C1 segment of cervical spinal cord (tissue), 14 donors: ENCODE measurements around the gene RGPD5.
"Not testable (repeated sequence)": the region's sequence is repeated elsewhere in the genome, so short reads cannot be mapped to it uniquely, and the experiment has no call there.

Experiments
- DNase-seq, 14 donors: peaks; one replicate each; lab custom pipeline; 2025; lab: John Stamatoyannopoulos, UW

RGPD5 gene

GRCh38 chr2:109893736-109894135, 99.6 kb downstream of the RGPD5 start:
- DNase-seq: not testable (repeated sequence)

GRCh38 chr2:109894141-109894540, 100.0 kb downstream of the RGPD5 start:
- not testable (repeated sequence) for DNase-seq

- not testable (repeated sequence) for DNase-seq
Measured at GRCh38 chr2:109895090-109895869, 101.2 kb downstream of the RGPD5 start.

- DNase-seq: not testable (repeated sequence)
Measured at GRCh38 chr2:109896212-109896611, 102.1 kb downstream of the RGPD5 start.

- not testable (repeated sequence) for DNase-seq
Measured at GRCh38 chr2:109897769-109898461, 103.8 kb downstream of the RGPD5 start.

GRCh38 chr2:109898462-109899336, 104.6 kb downstream of the RGPD5 start, which contains the start of gene LIMS3:
TSS of gene LIMS3 (plus strand) at chr2:109898688. CDS start at chr2:109898729, 41 bp downstream.
- not testable (repeated sequence) for DNase-seq

GRCh38 chr2:109905796-109906195, 111.7 kb downstream of the RGPD5 start:
- not testable (repeated sequence) for DNase-seq
